Loucy (cell line): ENCODE measurements around the gene IGSF21.

Experiments
- H2AFZ ChIP-seq: fragments of 200-600 bp; sonication (generic); 2 replicates; pipeline ENCODE4 v1.6.0; 2016; ENCODE audit warnings: antibody characterized with exemption, mild to moderate bottlenecking, low read length, moderate library complexity
- H3F3A ChIP-seq: fragments of 200-600 bp; 2 replicates; pipeline ENCODE4 v1.6.0; 2016; ENCODE audit warnings: antibody characterized with exemption, low read depth, mild to moderate bottlenecking
- H3K27me3 ChIP-seq: fragments of 200-600 bp; sonication (generic); 2 replicates; pipeline ENCODE4 v1.6.1; 2014; ENCODE audit warnings: low read length, mild to moderate bottlenecking; ENCODE audit not compliant: insufficient read depth, poor library complexity, severe bottlenecking
- H3K36me3 ChIP-seq: fragments of 200-600 bp; sonication (generic); 2 replicates; pipeline ENCODE4 v1.6.1; 2016; ENCODE audit warnings: low read length; ENCODE audit not compliant: insufficient read depth
- H3K4me1 ChIP-seq: fragments of 200-600 bp; sonication (generic); 2 replicates; pipeline ENCODE4 v1.5.1; 2014; ENCODE audit warnings: low read length, mild to moderate bottlenecking; ENCODE audit not compliant: insufficient read depth, poor library complexity, severe bottlenecking
- H3K4me2 ChIP-seq: fragments of 200-600 bp; sonication (generic); 2 replicates; pipeline ENCODE4 v1.6.0; 2014; ENCODE audit warnings: antibody characterized with exemption, low read length, low read depth, mild to moderate bottlenecking; ENCODE audit not compliant: poor library complexity, severe bottlenecking
- H3K4me3 ChIP-seq: fragments of 200-600 bp; sonication (generic); 2 replicates; pipeline ENCODE4 v1.5.1; 2014; ENCODE audit warnings: low read length, mild to moderate bottlenecking, mixed read lengths; ENCODE audit not compliant: poor library complexity, severe bottlenecking
- H3K79me2 ChIP-seq: fragments of 200-600 bp; sonication (generic); 2 replicates; pipeline ENCODE4 v1.6.1; 2014; ENCODE audit warnings: low read length; ENCODE audit not compliant: insufficient read depth
- H3K9ac ChIP-seq: fragments of 200-600 bp; sonication (generic); 2 replicates; pipeline ENCODE4 v1.6.0; 2014; ENCODE audit warnings: mild to moderate bottlenecking, low read depth, low read length, moderate library complexity; ENCODE audit not compliant: poor library complexity, severe bottlenecking
- H3K9me2 ChIP-seq: fragments of 200-600 bp; sonication (generic); replicated peaks from 2 replicates; pipeline ENCODE4 v1.6.1; 2016; ENCODE audit warnings: low read depth, low read length, mixed read lengths
- H3K9me3 ChIP-seq: fragments of 200-600 bp; sonication (generic); 2 replicates; pipeline ENCODE4 v1.6.1; 2014; ENCODE audit warnings: mild to moderate bottlenecking, antibody characterized with exemption, low read length, low read depth; ENCODE audit not compliant: insufficient read depth
- H4K20me1 ChIP-seq: fragments of 200-600 bp; sonication (generic); 2 replicates; pipeline ENCODE4 v1.6.0; 2014; ENCODE audit warnings: antibody characterized with exemption, low read length, mild to moderate bottlenecking; ENCODE audit not compliant: insufficient read depth, poor library complexity, severe bottlenecking
- EZH2phosphoT487 ChIP-seq: fragments of 200-600 bp; IDR thresholded peaks from 2 replicates; pipeline ENCODE4 v1.6.1; 2018; ENCODE audit warnings: antibody characterized with exemption, mild to moderate bottlenecking, moderate library complexity, borderline replicate concordance
- TF ChIP-seq, protein P1 (sequence below): fragments of 200-600 bp; sonication (generic); conservative IDR thresholded peaks from 2 replicates; pipeline ENCODE4 v1.5.1; 2014; ENCODE audit warnings: mild to moderate bottlenecking, antibody characterized with exemption, low read length

Gene IGSF21

DNA sequence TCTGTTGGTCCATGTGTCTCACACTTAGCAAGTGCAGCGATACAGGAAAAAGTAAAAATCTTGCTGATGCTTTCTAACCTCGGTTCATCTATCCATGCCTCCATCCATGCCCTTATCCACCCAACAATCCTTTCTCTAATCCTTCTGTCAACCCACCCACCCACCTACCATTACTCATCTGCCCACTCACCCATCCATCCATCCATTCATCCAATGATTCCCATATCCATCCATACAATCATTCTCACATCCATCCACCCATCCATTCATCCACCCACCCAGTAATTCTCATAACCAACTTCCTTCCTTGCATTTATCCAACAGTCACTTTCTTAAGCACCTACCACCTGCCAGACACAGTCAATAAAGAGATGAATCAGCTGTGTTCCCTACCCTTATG is 6.1 kb upstream of the IGSF21 start:
- Histone ChIP-seq H3K4me1 (no peaks in the 10 kb centered on the region), H3F3A (no peaks in the 10 kb centered on the region), H3K4me3 (no peak overlapping the region), H4K20me1 (no peaks in the 10 kb centered on the region), H3K9me2 (no peaks in the 10 kb centered on the region), H2AFZ (no peak overlapping the region), H3K9me3 (no peaks in the 10 kb centered on the region), H3K79me2 (no peaks in the 10 kb centered on the region), H3K36me3 (no peaks in the 10 kb centered on the region), H3K9ac (no peak overlapping the region), H3K27me3 (no peaks in the 10 kb centered on the region), H3K4me2 (no peak overlapping the region)
- TF ChIP-seq, protein P1, sequence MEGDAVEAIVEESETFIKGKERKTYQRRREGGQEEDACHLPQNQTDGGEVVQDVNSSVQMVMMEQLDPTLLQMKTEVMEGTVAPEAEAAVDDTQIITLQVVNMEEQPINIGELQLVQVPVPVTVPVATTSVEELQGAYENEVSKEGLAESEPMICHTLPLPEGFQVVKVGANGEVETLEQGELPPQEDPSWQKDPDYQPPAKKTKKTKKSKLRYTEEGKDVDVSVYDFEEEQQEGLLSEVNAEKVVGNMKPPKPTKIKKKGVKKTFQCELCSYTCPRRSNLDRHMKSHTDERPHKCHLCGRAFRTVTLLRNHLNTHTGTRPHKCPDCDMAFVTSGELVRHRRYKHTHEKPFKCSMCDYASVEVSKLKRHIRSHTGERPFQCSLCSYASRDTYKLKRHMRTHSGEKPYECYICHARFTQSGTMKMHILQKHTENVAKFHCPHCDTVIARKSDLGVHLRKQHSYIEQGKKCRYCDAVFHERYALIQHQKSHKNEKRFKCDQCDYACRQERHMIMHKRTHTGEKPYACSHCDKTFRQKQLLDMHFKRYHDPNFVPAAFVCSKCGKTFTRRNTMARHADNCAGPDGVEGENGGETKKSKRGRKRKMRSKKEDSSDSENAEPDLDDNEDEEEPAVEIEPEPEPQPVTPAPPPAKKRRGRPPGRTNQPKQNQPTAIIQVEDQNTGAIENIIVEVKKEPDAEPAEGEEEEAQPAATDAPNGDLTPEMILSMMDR: no peak
- no peak for TF ChIP-seq EZH2phosphoT487

DNA sequence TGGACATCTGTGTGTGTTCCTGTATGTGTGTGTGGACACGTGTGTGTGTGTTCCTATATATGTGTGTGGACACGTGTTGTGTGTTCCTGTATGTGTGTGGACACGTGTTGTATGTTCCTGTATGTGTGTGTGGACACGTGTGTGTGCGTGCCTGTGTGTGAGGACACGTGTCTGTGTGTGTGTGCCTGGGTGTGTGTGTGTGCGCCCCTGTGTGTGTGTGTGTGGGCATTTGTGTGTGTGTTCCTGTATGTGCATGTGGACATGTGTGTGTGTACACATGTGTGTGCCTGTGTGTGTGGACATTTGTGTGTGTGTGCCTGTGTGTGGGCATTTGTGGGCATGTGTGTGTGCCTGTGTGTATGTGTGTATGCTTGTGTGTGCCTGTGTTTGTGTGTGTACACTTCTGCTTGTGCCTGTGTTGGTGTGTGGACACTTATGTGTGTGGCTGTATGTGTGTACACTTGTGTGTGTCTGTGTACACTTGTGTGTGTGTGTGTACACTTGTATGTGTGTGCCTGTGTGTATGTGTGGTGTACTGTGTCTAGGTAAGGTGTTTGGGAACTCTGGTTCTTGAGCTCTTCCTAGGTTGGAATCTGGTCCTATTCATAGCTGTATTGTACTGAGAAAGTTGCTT is 3.7 kb upstream of the IGSF21 start:
- no peak overlapping the region for H3K4me2 ChIP-seq
- no peaks in the 10 kb centered on the region for H4K20me1 ChIP-seq
- H3F3A ChIP-seq: no peaks in the 10 kb centered on the region
- H3K27me3 ChIP-seq: no peaks in the 10 kb centered on the region
- H3K9me3 ChIP-seq: no peaks in the 10 kb centered on the region
- no peak overlapping the region for H2AFZ ChIP-seq
- no peaks in the 10 kb centered on the region for H3K4me1 ChIP-seq
- H3K9ac ChIP-seq: no peak overlapping the region
- H3K79me2 ChIP-seq: no peaks in the 10 kb centered on the region
- no peaks in the 10 kb centered on the region for H3K36me3 ChIP-seq
- H3K4me3 ChIP-seq: no peak overlapping the region
- TF ChIP-seq, protein P1: no peak
- no peak for TF ChIP-seq EZH2phosphoT487
- H3K9me2 ChIP-seq: no peaks in the 10 kb centered on the region

DNA sequence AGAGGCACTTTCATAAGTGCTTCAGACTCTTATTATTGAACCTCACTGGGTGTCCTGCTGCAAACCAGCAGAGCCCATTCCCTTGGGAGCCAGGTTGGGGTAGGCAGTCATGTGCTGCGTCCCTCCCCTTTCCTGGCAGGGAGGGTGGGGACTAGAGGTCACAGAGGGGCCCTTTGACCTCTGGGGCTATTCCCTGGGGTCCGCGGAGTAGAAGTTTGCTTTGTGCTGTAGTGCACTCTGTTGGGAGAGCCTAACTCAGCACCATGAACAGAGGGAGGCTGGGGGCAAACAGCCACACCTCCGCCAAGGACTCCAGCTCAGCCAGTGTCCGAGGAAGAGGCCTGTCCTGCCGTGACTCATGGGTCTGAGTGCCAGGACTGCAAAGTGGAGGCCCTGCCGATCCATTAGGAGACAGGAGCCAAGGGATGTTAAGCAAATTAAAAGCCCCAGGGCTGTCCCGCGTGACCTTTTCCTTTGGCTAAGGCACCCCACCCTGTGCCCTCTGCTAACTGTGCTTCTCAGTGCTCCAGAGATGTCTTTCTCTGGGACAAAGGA is 3.0 kb upstream of the IGSF21 start:
- no peaks in the 10 kb centered on the region for H3K79me2 ChIP-seq
- no peak overlapping the region for H3K4me2 ChIP-seq
- H3F3A ChIP-seq: no peaks in the 10 kb centered on the region
- H2AFZ ChIP-seq: no peak overlapping the region
- no peaks in the 10 kb centered on the region for H4K20me1 ChIP-seq
- TF ChIP-seq, protein P1: no peak
- TF ChIP-seq EZH2phosphoT487: no peak
- no peak overlapping the region for H3K9ac ChIP-seq
- no peaks in the 10 kb centered on the region for H3K36me3 ChIP-seq
- no peaks in the 10 kb centered on the region for H3K9me3 ChIP-seq
- H3K4me3 ChIP-seq: no peak overlapping the region
- H3K27me3 ChIP-seq: no peaks in the 10 kb centered on the region
- no peaks in the 10 kb centered on the region for H3K4me1 ChIP-seq
- H3K9me2 ChIP-seq: no peaks in the 10 kb centered on the region
